ENCODE results near the gene ZNF76.

DNA sequence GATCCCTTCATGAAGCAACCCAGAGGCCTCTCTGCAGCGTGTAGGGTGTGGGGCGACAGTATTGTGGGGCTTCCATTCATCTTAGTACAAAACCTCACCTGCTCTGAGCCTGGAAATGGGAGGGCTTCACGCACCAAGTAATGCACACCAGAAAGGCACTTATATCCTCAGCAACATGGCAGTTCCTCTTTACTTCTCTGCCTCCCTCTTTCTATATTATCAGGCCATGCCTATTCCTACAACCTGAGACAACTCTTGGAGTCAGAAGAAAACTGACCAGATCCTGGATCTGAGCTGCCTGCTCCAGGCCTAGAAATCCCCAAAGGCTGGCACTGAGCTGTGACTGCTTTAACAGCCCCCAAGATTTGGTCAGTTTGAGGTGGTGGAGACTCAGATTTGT, 7.6 kb upstream of the ZNF76 start:
- TF ChIP-seq, protein P1, sequence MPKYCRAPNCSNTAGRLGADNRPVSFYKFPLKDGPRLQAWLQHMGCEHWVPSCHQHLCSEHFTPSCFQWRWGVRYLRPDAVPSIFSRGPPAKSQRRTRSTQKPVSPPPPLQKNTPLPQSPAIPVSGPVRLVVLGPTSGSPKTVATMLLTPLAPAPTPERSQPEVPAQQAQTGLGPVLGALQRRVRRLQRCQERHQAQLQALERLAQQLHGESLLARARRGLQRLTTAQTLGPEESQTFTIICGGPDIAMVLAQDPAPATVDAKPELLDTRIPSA (CRISPR knock-in tag; IDR thresholded peaks at IDR 0.05; ENCODE audit: borderline replicate concordance), result no peak
- TF ChIP-seq, protein P2, sequence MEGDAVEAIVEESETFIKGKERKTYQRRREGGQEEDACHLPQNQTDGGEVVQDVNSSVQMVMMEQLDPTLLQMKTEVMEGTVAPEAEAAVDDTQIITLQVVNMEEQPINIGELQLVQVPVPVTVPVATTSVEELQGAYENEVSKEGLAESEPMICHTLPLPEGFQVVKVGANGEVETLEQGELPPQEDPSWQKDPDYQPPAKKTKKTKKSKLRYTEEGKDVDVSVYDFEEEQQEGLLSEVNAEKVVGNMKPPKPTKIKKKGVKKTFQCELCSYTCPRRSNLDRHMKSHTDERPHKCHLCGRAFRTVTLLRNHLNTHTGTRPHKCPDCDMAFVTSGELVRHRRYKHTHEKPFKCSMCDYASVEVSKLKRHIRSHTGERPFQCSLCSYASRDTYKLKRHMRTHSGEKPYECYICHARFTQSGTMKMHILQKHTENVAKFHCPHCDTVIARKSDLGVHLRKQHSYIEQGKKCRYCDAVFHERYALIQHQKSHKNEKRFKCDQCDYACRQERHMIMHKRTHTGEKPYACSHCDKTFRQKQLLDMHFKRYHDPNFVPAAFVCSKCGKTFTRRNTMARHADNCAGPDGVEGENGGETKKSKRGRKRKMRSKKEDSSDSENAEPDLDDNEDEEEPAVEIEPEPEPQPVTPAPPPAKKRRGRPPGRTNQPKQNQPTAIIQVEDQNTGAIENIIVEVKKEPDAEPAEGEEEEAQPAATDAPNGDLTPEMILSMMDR (CRISPR knock-in tag; IDR thresholded peaks at IDR 0.05), result no peak
- no peak for TF ChIP-seq ZSCAN20 (CRISPR knock-in tag; IDR thresholded peaks at IDR 0.05; ENCODE audit: borderline replicate concordance)
- TF ChIP-seq, protein P3, sequence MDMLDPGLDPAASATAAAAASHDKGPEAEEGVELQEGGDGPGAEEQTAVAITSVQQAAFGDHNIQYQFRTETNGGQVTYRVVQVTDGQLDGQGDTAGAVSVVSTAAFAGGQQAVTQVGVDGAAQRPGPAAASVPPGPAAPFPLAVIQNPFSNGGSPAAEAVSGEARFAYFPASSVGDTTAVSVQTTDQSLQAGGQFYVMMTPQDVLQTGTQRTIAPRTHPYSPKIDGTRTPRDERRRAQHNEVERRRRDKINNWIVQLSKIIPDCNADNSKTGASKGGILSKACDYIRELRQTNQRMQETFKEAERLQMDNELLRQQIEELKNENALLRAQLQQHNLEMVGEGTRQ (IDR thresholded peaks at IDR 0.05; ENCODE audit: low read depth, low read length), result no peak
- TF ChIP-seq, protein P3 (CRISPR knock-in tag; IDR thresholded peaks at IDR 0.05; ENCODE audit: borderline replicate concordance), result no peak
- no peak for TF ChIP-seq HNRNPUL1 (IDR thresholded peaks at IDR 0.05; ENCODE audit: low read depth, low read length)
- TF ChIP-seq TARDBP (CRISPR knock-in tag; IDR thresholded peaks at IDR 0.05), result no peak
